NT2/D1 (cell line): Measurements from ENCODE around the gene ACAT1.
"Not testable (repeated sequence)": the region's sequence is repeated elsewhere in the genome, so short reads cannot be mapped to it uniquely, and the experiment has no call there.

Experiments
- DNase-seq: peaks from one replicate; pipeline ENCODE4 v3.0.0-alpha.2; 2011; ENCODE audit warnings: low read depth, low spot score
- H3K27me3 ChIP-seq: 2 replicates; pipeline ENCODE4 v1.6.0; 2011; ENCODE audit warnings: mild to moderate bottlenecking; ENCODE audit not compliant: insufficient read length, insufficient read depth
- H3K36me3 ChIP-seq: 2 replicates; pipeline ENCODE4 v1.6.1; 2011; ENCODE audit warnings: mild to moderate bottlenecking, low read length, mixed read lengths; ENCODE audit not compliant: insufficient read depth, insufficient read length
- H3K4me1 ChIP-seq: 2 replicates; pipeline ENCODE4 v1.5.1; 2011; ENCODE audit not compliant: insufficient read depth, insufficient read length
- H3K4me3 ChIP-seq: 2 replicates; pipeline ENCODE4 v1.5.1; 2011; ENCODE audit warnings: low read depth; ENCODE audit not compliant: insufficient read length
- H3K9ac ChIP-seq: 2 replicates; pipeline ENCODE4 v1.6.0; 2011; ENCODE audit warnings: low read depth; ENCODE audit not compliant: insufficient read length
- H3K9me3 ChIP-seq: 2 replicates; pipeline ENCODE4 v1.5.1; 2011; ENCODE audit warnings: mild to moderate bottlenecking, low read length; ENCODE audit not compliant: insufficient read depth
- SUZ12 ChIP-seq: IDR thresholded peaks from 2 replicates; pipeline ENCODE4 v1.6.1; 2011; ENCODE audit not compliant: insufficient read length, insufficient read depth; ENCODE audit errors: extremely low read depth
- YY1 ChIP-seq: IDR thresholded peaks from 2 replicates; pipeline ENCODE4 v1.6.1; 2011; ENCODE audit not compliant: insufficient read length, insufficient read depth
- ZNF274 ChIP-seq: IDR thresholded peaks from 2 replicates; pipeline ENCODE4 v1.6.1; 2011; ENCODE audit warnings: mild to moderate bottlenecking, low read depth, low read length

The ACAT1 gene

DNA sequence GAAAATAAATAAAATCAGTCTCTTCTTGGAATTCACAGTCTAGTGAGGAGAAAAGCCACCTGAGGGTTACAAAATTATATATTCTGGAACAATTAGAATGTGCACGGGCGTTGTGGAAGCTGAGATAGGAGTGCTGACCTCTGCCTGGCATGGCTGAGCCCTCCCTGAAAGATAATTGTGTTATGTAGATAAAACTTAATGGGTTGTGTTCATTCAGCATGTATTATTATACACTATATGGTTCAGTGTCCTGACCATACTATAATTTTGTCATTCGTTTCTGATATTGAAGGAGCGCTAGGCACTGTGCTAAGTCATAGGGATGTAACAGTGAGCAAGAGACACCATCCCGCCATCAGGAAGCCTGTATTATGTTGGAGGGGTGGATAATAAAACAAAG lies 3.7 kb downstream of the ACAT1 start:
- Histone ChIP-seq H3K4me1 (no peaks in the 10 kb centered on the region), H3K9me3 (no peaks in the 10 kb centered on the region), H3K27me3 (peaks cover 12% of the 10 kb centered on the region), H3K9ac (no peak overlapping the region), H3K36me3 (peaks cover 2% of the 10 kb centered on the region), H3K4me3 (no peak overlapping the region)
- no peak for DNase-seq
- TF ChIP-seq ZNF274 (no peak), SUZ12 (no peak), YY1 (no peak)

DNA sequence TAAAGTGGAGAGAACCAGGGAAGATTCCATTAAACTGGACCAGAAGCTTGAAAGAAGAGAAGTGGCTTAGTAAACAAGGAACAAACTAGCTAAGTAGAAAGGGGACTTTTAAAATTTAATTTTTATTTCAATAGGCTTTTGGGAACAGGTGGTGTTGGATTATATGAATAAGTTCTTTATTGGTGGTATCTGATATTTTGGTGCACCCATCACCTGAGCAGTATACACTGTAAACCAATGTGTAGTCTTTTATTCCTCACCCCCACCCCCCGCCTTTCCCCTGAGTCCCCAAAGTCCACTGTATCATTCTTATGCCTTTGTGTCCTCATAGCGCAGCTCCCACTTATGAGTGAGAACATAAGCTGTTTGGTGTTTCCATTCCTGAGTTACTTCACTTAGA lies 7.4 kb downstream of the ACAT1 start:
- Histone ChIP-seq H3K4me1 (no peaks in the 10 kb centered on the region), H3K9ac (no peak overlapping the region), H3K9me3 (no peaks in the 10 kb centered on the region), H3K27me3 (no peaks in the 10 kb centered on the region), H3K4me3 (no peak overlapping the region), H3K36me3 (peaks cover 3% of the 10 kb centered on the region)
- DNase-seq, result no peak
- TF ChIP-seq YY1 (no peak), ZNF274 (no peak), SUZ12 (no peak)

DNA sequence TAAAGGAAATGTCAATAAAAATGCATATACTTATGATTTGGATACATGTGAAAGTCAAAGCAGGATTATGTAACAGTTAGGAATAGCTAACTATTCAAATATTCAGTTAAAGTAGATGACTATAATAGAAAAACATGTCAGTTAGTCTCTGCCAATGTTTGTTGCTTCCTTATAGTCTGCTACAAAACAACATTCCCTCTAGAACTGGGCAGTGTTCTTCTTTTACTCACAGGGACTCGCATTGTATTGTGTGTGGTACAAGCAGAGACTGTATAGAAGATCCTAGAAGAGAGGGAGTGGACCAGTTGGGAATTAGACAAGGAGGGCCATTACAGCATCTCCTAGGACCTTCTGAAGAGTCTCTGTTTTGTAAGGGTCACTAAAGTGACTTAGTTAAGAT lies 10.6 kb downstream of the ACAT1 start:
- no peak overlapping the region for H3K9ac ChIP-seq
- H3K27me3 ChIP-seq, result no peaks in the 10 kb centered on the region
- DNase-seq, result no peak
- H3K4me3 ChIP-seq, result no peak overlapping the region
- TF ChIP-seq SUZ12 (no peak), ZNF274 (no peak), YY1 (no peak)
- H3K4me1 ChIP-seq, result no peaks in the 10 kb centered on the region
- H3K36me3 ChIP-seq, result peaks cover 12% of the 10 kb centered on the region
- H3K9me3 ChIP-seq, result no peaks in the 10 kb centered on the region

DNA sequence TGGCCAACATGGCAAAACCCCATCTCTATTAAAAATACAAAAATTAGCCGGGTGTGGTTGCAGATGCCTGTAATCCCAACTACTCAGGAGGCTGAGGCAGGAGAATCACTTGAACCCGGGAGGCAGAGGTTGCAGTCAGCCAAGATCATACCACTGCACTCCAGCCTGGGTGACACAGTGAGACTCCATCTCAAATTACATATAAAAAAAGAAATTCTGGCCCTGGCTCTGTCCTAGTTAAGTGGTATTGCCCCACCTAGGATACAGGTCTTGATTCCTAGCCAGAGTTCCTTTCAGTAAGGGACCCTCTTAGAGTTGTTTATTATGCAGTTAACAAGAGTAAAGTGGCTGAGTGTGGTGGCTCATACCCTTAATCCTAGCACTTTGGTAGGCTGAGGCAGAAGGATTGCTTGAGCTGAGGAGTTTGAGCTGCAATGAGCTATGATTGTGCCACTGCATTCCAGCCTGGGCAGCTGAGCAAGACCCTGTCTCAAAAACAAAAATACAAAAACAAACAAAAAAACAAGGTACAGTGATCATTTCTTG lies 11.7 kb downstream of the ACAT1 start:
- not testable (repeated sequence) for H3K27me3 ChIP-seq, H3K4me3 ChIP-seq, H3K4me1 ChIP-seq, H3K9me3 ChIP-seq, H3K9ac ChIP-seq, DNase-seq
- H3K36me3 ChIP-seq, result peaks cover 10% of the 10 kb centered on the region

DNA sequence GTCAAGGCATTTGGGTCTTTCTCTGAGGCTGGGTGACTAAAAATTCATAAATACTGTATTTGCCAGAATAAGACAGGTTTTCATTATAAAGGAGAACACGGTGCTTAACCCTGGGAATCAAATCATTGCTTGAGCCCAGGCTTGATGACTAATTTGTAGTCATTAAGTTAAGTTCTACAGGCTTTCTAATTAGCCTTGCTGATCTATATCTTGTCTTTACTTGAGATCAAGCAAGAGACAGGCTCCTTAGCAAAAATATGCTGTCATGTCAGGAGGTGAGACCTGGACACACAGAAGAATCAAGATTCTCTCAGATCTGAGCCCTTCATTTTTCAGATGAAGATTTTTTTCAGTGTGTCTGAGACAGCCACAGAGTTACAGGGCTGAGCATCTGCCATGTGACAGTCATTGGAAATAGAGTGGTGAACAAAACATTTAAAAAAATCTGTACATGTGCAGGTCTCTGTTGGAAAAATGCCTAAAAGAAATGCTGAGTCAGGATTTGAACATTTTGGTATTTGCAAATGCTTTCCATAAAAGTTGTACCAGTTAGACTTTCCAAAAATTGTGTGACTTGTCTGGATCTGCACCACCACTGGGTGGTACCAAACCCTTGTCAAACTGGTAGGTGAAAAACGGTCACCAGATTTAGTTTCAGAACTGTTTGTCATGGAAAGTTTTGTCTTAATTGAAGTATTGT lies 14.6 kb downstream of the ACAT1 start:
- DNase-seq, result no peak
- H3K36me3 ChIP-seq, result peaks cover 10% of the 10 kb centered on the region

DNA sequence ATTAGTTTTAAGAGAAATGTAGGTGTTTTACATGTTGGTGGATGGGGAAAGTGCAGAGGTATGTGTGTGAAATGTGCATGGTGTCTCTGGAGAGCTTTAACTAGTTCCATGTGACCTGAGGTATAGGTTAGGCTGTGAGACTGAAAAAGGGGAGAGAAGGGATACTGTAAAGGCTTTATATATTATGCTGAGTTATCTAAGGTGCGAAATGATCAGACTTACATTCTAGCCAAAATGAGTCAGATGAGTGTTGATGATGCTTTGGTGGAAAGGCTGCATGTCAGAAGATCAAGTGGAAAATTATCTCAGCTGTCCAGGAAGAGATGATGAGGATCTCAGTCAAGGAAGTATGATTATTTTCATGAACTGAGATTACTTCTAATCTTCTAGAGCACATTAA lies 15.8 kb downstream of the ACAT1 start:
- Histone ChIP-seq H3K9me3 (no peaks in the 10 kb centered on the region), H3K36me3 (peaks cover 14% of the 10 kb centered on the region)
- DNase-seq, result no peak

More for the DNA sequence above, 14.6 kb downstream of the ACAT1 start:
- H3K9me3 ChIP-seq, result no peaks in the 10 kb centered on the region
- TF ChIP-seq YY1, result no peak
- TF ChIP-seq SUZ12, result no peak
- TF ChIP-seq ZNF274, result no peak
- no peak overlapping the region for H3K4me3 ChIP-seq
- no peak overlapping the region for H3K9ac ChIP-seq
- H3K27me3 ChIP-seq, result no peaks in the 10 kb centered on the region
- no peaks in the 10 kb centered on the region for H3K4me1 ChIP-seq

DNA sequence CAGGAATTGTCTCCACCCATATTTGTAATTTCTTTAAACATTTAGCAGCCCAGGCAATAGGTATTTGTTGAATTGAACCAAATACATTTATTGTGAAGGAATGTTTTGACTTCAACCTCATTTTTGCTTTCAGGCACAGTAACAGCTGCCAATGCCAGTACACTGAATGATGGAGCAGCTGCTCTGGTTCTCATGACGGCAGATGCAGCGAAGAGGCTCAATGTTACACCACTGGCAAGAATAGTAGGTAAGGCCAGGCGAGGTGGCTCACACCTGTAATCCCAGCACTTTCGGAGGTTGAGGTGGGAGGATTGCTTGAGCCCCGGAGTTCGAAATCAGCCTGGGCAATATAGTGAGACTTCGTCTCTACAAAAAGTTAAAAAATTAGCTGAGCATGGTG lies 20.9 kb downstream of the ACAT1 start:
- H3K4me1 ChIP-seq, result no peaks in the 10 kb centered on the region
- H3K9me3 ChIP-seq, result no peaks in the 10 kb centered on the region
- TF ChIP-seq ZNF274, result no peak
- no peak for TF ChIP-seq YY1
- TF ChIP-seq SUZ12, result no peak
- no peak overlapping the region for H3K4me3 ChIP-seq
- no peak for DNase-seq
- H3K27me3 ChIP-seq, result no peaks in the 10 kb centered on the region
- H3K36me3 ChIP-seq, result peaks cover 31% of the 10 kb centered on the region
- H3K9ac ChIP-seq, result no peak overlapping the region

More for the DNA sequence above, 15.8 kb downstream of the ACAT1 start:
- H3K4me3 ChIP-seq, result no peak overlapping the region
- TF ChIP-seq ZNF274 (no peak), SUZ12 (no peak), YY1 (no peak)
- H3K27me3 ChIP-seq, result no peaks in the 10 kb centered on the region
- no peak overlapping the region for H3K9ac ChIP-seq
- no peaks in the 10 kb centered on the region for H3K4me1 ChIP-seq
